Endothelial cell of umbilical vein (primary cell): ENCODE results near the gene PDHB. TPM values are rescaled to one million over a fixed set of nuclear protein-coding genes. Genes with fewer than 3 reads are reported as not detected.

Experiments used
- polyA plus RNA-seq, 4 experiments: library from polyadenylated mRNA; depleted of rRNA in 3 of 4; stranded (reverse) in 3 of 4; unstranded in 1 of 4; fragments of >200 nt; gene quantifications; 2 replicates each; pipeline versions ENCODE4 v1.2.1 to v1.2.3, GENCODE V29; 2011 to 2012; ENCODE audit warnings: missing spikeins in 1 of 4
- total RNA-seq: library from RNA; stranded (reverse); gene quantifications from 2 replicates; pipeline ENCODE4 v1.2.3, GENCODE V29; 2021

The PDHB gene
- total and polyA plus RNA-seq, 2 donors (not counting 3 experiments of a cell fraction or from before 2014, with no cell fraction given) = 50.8 to 60.8 TPM

Other genes with a start within 250 kb of the PDHB start
- 0.95 and 0.99 TPM in 2 replicates for gene DNASE1L3, start 222.9 kb downstream of the PDHB start, total RNA-seq
- gene DNASE1L3, start 222.9 kb downstream of the PDHB start, polyA plus RNA-seq = 1.2 and 1.3 TPM in 2 replicates
- 5.4 and 5.8 TPM in 2 replicates for gene ABHD6, start 196.0 kb downstream of the PDHB start, total RNA-seq
- 7.5 and 8.3 TPM in 2 replicates for gene ABHD6, start 196.0 kb downstream of the PDHB start, polyA plus RNA-seq
- 18.1 and 21.3 TPM in 2 replicates for gene RPP14, start 127.6 kb downstream of the PDHB start, total RNA-seq
- gene RPP14, start 127.6 kb downstream of the PDHB start, polyA plus RNA-seq = 9.6 and 11.9 TPM in 2 replicates
- gene HTD2, start 127.3 kb downstream of the PDHB start, total RNA-seq = 10.0 and 10.3 TPM in 2 replicates
- 4.5 and 8.2 TPM in 2 replicates for gene HTD2, start 127.3 kb downstream of the PDHB start, polyA plus RNA-seq
- gene PXK, start 100.9 kb downstream of the PDHB start, total RNA-seq = 11.1 and 14.6 TPM in 2 replicates
- gene PXK, start 100.9 kb downstream of the PDHB start, polyA plus RNA-seq = 8.4 and 11.3 TPM in 2 replicates
- 6.4 and 7.4 TPM in 2 replicates for gene KCTD6, start 58.3 kb upstream of the PDHB start, total RNA-seq
- gene KCTD6, start 58.3 kb upstream of the PDHB start, polyA plus RNA-seq = 5.4 and 6.4 TPM in 2 replicates
- 1.5 and 2.1 TPM in 2 replicates for gene ACOX2, start 103.4 kb upstream of the PDHB start, total RNA-seq
- gene ACOX2, start 103.4 kb upstream of the PDHB start, polyA plus RNA-seq = 10.5 and 10.7 TPM in 2 replicates
- 8.2 and 10.7 TPM in 2 replicates for gene FAM107A, start 143.6 kb upstream of the PDHB start, total RNA-seq
- 4.8 and 5.7 TPM in 2 replicates for gene FAM107A, start 143.6 kb upstream of the PDHB start, polyA plus RNA-seq
- gene FAM3D, start 232.9 kb upstream of the PDHB start, total RNA-seq = not detected in 2 replicates
- 0.12 and 0.22 TPM in 2 replicates for gene FAM3D, start 232.9 kb upstream of the PDHB start, polyA plus RNA-seq